Lung (tissue), 12 donors: ENCODE measurements around the gene LXN. TPM values are rescaled to one million over a fixed set of nuclear protein-coding genes. Genes with fewer than 3 reads are reported as not detected.

Source experiments
- ATAC-seq: fragments of 200-7000 bp; cut with Tn5 transposase; one replicate; pipeline ENCODE4 v1.9.1; 2020; ENCODE audit warnings: moderate number of reproducible peaks; ENCODE audit not compliant: insufficient read depth, low FRiP score
- DNase-seq, 3 donors: peaks; one replicate each; pipeline ENCODE4 v3.0.0-alpha.2; 2013 to 2017
- H3K27ac ChIP-seq, 2 donors: one replicate each; pipeline ENCODE4 v1.5.1; 2013; ENCODE audit warnings: mild to moderate bottlenecking in 2 of 2, moderate library complexity in 2 of 2, control low read depth in 1 of 2, inconsistent platforms in 1 of 2, low read depth in 1 of 2, low read length in 1 of 2
- H3K27me3 ChIP-seq, 3 donors: one replicate each; pipeline ENCODE4 v1.5.1; 2013; ENCODE audit warnings: low read length in 2 of 3; ENCODE audit not compliant: control insufficient read depth in 3 of 3, insufficient read depth in 3 of 3
- H3K36me3 ChIP-seq, 4 donors: one replicate each; pipeline ENCODE4 v1.5.1; 2013; ENCODE audit warnings: low read length in 4 of 4, mild to moderate bottlenecking in 1 of 4, moderate library complexity in 1 of 4; ENCODE audit not compliant: control insufficient read depth in 4 of 4, insufficient read depth in 4 of 4
- H3K4me1 ChIP-seq, 5 donors: one replicate each; pipeline ENCODE4 v1.5.1; 2013; ENCODE audit warnings: low read length in 5 of 5, mild to moderate bottlenecking in 2 of 5, moderate library complexity in 1 of 5; ENCODE audit not compliant: control insufficient read depth in 5 of 5, insufficient read depth in 5 of 5
- H3K4me3 ChIP-seq: one replicate; pipeline ENCODE4 v1.5.1; 2013; ENCODE audit warnings: mild to moderate bottlenecking, control low read depth, moderate library complexity
- H3K9ac ChIP-seq, 2 donors: one replicate each; pipeline ENCODE4 v1.5.1; 2013; ENCODE audit warnings: low read length in 2 of 2, control low read depth in 1 of 2; ENCODE audit not compliant: insufficient read depth in 1 of 2
- H3K9me3 ChIP-seq, 4 donors: one replicate each; pipeline ENCODE4 v1.5.1; 2013; ENCODE audit warnings: low read length in 3 of 4, mild to moderate bottlenecking in 1 of 4, moderate library complexity in 1 of 4; ENCODE audit not compliant: control insufficient read depth in 4 of 4, insufficient read depth in 3 of 4
- CTCF ChIP-seq: IDR thresholded peaks from 2 replicates; pipeline ENCODE4 v1.5.1; 2012; ENCODE audit warnings: mild to moderate bottlenecking; ENCODE audit errors: control extremely low read depth, extremely low read depth
- WGBS, 2 donors: extraction: QIAGEN DNeasy Blood & Tissue Kit; methylation state at CpG; one replicate each; pipeline ENCODE4 v1.1.7; 2013; 5-methylcytosine and 5-hydroxymethylcytosine counted together
- polyA plus RNA-seq, 2 donors: library from polyadenylated mRNA; stranded (reverse); fragments of 200-250 nt; gene quantifications; one replicate each; pipeline ENCODE4 v1.2.1, GENCODE V29; 2013
- total RNA-seq, 2 donors: library from RNA; depleted of rRNA in 1 of 2; stranded (reverse); fragments of >200 nt in 1 of 2; gene quantifications; one replicate each; pipeline ENCODE4 v1.2.1, GENCODE V29; 2014 to 2021
- donor health status: control.
- donor health status: control.
- donor health status: Bipolar disorder and iron deficiency.
- donor health status: healthy.
- donor health status: DM: yes; HTN: yes; CAD: no.

Gene LXN
- total and polyA plus RNA-seq, 4 donors = 20.7 to 103 (median 31.7) TPM

GRCh38 chr3:158679547-158680000 is 7.1 kb upstream of the LXN start:
- Histone ChIP-seq H3K27me3 (no peaks in the 10 kb centered on the region), H3K4me1 (peaks cover 0 to 5% (median 0%) of the 10 kb centered on the region in 5 donors), H3K4me3 (no peak overlapping the region), H3K9ac (no peak overlapping the region), H3K36me3 (peaks cover 0 to 12% (median 8%) of the 10 kb centered on the region in 4 donors), H3K27ac (no peak overlapping the region), H3K9me3 (no peaks in the 10 kb centered on the region)
- 26 to 63% methylated on average over 1 of the region's 1 CpG for WGBS, 2 donors
- no peak for TF ChIP-seq CTCF
- DNase-seq = no peak
- ATAC-seq = no peak

- no peaks in the 10 kb centered on the region for H3K27me3 ChIP-seq
- ATAC-seq (no peak), DNase-seq (no peak)
- H3K9me3 ChIP-seq = no peaks in the 10 kb centered on the region
- H3K4me3 ChIP-seq = no peak overlapping the region
- H3K36me3 ChIP-seq = peaks cover 0 to 12% (median 5%) of the 10 kb centered on the region in 4 donors
- TF ChIP-seq CTCF = no peak
- 88 to 90% methylated on average over 2 of the region's 2 CpGs for WGBS, 2 donors
- H3K4me1 ChIP-seq = peaks cover 0 to 5% (median 0%) of the 10 kb centered on the region in 5 donors
- H3K9ac ChIP-seq = no peak overlapping the region
- no peak overlapping the region for H3K27ac ChIP-seq
Measured at GRCh38 chr3:158678687-158679086, 6.2 kb upstream of the LXN start.

- Histone ChIP-seq H3K9ac (peak overlapping the region; percentile 80 to 88), H3K36me3 (peaks cover 5 to 25% (median 16%) of the 10 kb centered on the region in 4 donors), H3K4me3 (peak overlapping the region; percentile 47), H3K27me3 (no peaks in the 10 kb centered on the region), H3K4me1 (peaks cover 0 to 22% (median 1%) of the 10 kb centered on the region in 5 donors), H3K9me3 (no peaks in the 10 kb centered on the region), H3K27ac (peak overlapping the region; percentile 34 to 87)
- 1 to 9% methylated on average over 6 of the region's 6 CpGs for WGBS, 2 donors
- ATAC-seq (peak; percentile 6), DNase-seq (peak in 1 of 3 donors; percentile 51)
- no peak for TF ChIP-seq CTCF
Measured at GRCh38 chr3:158671821-158672214, 630 bp downstream of the LXN start.

GRCh38 chr3:158668506-158668905 is 3.9 kb downstream of the LXN start:
- DNase-seq (peak in 2 of 3 donors; percentile 41 to 63), ATAC-seq (no peak)
- H3K36me3 ChIP-seq = peaks cover 12 to 44% (median 21%) of the 10 kb centered on the region in 4 donors
- H3K9me3 ChIP-seq = no peaks in the 10 kb centered on the region
- H3K4me1 ChIP-seq = peaks cover 0 to 31% (median 1%) of the 10 kb centered on the region in 5 donors
- no peak for TF ChIP-seq CTCF
- peak overlapping the region in 1 of 2 donors; percentile 73 for H3K9ac ChIP-seq
- no peak overlapping the region for H3K27ac ChIP-seq
- WGBS, 2 donors = 54 to 61% methylated on average over 2 of the region's 2 CpGs
- no peak overlapping the region for H3K4me3 ChIP-seq
- no peaks in the 10 kb centered on the region for H3K27me3 ChIP-seq
